GM18858 (cell line): Measurements from ENCODE around the gene TMEM167A.
A peak's percentile ranks its signal among the peaks of the same experiment; 100 is the strongest.

Source experiments
- ATAC-seq: cut with Tn5 transposase; IDR thresholded peaks from one replicate; pipeline ENCODE4 v1.9.1; 2021; ENCODE audit not compliant: unreplicated experiment

Gene TMEM167A

DNA sequence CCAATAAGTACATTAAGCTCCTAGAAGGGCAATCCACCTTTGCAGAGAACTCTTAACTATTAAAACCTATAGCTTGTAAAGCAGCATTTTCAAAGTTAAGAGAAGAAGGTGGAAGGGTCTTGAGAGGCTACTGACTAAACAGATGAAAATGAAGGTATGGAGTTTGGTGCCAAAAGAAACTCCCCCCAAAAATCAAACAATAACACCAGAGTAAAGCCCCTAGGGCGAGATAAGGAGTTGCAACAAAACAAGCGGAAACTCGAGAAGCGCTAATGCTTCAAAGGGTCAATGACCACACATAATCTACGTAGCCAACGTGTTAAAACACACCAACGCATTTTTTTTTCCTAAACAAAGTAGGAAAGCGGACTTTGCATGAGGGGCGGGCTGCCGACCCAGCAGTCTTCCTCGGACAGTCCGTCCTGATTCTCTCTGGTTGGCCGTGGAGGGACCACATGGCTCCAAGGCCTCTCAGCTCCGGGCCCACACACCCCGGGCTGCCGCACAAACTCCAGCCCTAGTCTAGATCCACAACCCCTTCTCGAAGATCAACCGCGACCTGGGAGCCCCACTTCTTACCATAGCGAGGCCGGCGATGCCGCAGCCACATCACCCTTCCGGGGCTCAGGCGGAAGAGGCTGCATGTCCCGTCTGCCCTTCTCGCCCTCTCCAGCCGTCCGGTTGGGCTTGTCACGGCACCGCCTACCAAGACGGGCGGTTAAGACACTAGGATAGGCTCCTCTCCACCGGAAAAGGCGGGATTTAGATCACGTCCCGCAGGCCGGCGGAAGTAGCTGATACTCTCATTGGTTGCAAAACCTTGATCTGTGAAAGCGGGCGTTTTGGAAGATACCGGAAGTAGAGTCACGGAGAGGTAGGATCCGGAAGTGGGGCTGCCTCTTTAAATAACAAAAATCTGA lies at the start of gene TMEM167A, which contains the start of gene XRCC4:
TMEM167A (minus strand) TSS at position 653 of the 920 bp plus-strand sequence; CDS start at position 582, 71 bp downstream.
XRCC4 (plus strand) TSS at position 806 of the 920 bp plus-strand sequence. CDS start 27,373 bp downstream, outside the sequence.
- ATAC-seq: peak; percentile 96

DNA sequence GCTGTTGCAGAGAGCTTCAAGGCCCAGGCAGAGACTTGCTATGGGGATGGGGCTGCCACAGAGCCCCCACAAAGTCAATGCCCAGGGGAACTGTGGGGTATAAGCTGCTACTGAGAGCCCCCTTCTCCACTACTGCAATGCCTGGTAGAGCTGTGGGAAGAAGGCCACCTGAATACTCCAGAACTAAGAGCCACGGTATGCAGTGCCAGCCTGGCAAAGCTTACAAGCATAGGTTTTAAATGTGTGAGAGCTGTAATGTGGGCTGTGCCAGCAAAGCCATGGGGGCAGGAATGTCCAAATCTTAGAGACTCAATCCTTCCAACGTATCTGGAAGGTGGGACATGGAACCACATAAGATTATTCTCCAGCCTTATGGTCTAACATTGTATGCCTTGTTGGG lies 49.3 kb upstream of the TMEM167A start:
- ATAC-seq: no peak

DNA sequence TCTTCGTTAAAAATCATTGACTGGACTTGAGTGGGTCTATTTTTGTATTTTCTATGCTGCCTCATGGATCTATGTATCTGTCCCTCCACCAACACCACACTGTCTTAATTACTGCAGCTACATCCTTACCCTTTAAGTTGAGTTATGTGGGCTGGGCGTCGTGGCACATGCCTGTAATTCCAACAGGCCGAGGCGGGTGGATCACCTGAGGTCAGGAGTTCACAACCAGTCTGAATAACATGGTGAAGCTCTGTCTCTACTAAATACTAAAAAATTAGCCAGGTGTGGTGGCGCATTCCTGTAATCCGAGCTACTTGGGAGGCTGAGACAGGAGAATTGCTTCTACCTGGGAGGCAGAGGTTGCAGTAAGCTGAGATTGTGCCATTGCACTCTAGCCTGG lies 48.4 kb upstream of the TMEM167A start:
- no peak for ATAC-seq

GRCh38 chr5:83124593-83124992 lies 47.4 kb upstream of the TMEM167A start:
- no peak for ATAC-seq

DNA sequence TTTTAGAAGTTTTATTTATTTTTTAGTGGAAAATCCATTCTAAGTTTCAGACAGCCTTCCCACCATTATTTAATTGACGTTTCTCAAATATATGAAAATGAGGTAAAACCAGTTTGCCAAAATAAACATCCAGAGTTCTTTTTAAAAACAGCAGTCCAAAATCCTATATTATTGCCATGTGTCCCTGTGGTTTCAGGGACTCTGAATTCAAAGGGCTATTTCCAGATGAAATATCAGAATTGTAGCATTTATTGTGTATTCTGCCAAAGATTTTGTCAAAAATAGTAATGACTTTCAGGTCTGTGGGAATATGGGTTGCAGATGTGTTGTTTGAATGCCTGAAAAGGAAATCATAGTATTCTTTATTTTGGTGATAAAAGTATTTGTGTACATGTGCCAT lies 41.8 kb upstream of the TMEM167A start:
- ATAC-seq: no peak

DNA sequence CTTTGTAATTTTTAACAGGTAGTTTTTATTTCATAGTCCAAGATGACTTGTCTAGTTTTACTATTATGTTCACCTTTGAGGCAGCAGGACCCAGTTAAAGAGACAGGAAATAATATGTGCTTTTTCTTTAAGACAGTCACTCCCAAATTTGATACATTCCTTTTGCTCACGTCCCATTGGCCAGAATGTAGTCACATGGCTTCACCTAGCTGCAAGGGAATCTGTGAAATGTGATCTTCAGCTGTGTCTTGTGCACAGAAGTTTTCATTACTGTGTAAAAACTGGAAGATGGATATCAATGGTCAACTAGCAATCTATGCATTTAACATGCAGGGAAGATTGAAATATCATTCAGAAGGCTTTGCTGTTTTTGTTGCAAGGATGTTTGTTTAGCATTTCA lies 41.3 kb upstream of the TMEM167A start:
- no peak for ATAC-seq

DNA sequence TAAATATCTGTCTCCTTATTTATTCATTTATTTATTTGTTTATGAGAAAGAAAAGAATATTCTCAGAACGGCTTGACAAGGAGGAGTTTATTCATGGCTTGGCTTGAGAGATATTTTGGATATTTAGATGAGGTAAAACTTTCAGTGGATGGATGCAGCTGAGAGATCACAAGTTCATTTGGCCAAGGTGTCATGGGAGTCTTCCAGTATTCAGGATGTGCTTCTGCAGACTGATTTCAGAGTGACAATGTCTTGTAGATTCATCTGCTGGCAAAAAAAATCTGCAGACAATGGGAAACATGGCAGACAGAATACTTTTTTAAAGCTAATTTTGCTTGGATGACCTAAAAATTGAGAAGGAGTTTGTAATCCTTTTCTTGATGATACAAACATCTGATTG lies 38.6 kb upstream of the TMEM167A start:
- no peak for ATAC-seq

DNA sequence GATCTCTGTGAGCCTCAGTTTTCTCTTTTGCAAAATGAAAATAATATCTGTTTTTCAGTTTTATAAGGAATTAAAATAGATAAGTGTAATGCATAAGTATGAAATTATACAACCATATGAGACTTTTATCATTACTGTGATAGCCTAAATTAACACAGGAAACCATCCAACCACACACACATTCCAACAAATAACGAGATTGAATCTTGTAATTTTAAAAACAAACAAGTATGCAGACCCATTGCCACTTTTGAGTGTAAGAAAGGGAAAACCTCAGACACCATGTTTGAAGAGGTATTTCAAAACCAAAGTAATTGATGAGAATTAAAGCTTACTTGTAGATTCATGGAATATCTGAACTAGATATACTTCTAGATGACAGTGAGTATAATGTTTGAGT lies 32.2 kb upstream of the TMEM167A start:
- no peak for ATAC-seq

GRCh38 chr5:83107692-83108420 lies 30.7 kb upstream of the TMEM167A start:
- no peak for ATAC-seq

GRCh38 chr5:83104021-83104420 lies 26.8 kb upstream of the TMEM167A start:
- ATAC-seq: no peak

GRCh38 chr5:83102364-83102980 lies 25.3 kb upstream of the TMEM167A start:
- ATAC-seq: no peak

- no peak for ATAC-seq
These were observed 24.3 kb upstream of the TMEM167A start for GRCh38 chr5:83101514-83101913.

- no peak for ATAC-seq
These were observed 22.3 kb upstream of the TMEM167A start for GRCh38 chr5:83099445-83099844.

- ATAC-seq: no peak
These were observed 21.8 kb upstream of the TMEM167A start for GRCh38 chr5:83099001-83099400.

DNA sequence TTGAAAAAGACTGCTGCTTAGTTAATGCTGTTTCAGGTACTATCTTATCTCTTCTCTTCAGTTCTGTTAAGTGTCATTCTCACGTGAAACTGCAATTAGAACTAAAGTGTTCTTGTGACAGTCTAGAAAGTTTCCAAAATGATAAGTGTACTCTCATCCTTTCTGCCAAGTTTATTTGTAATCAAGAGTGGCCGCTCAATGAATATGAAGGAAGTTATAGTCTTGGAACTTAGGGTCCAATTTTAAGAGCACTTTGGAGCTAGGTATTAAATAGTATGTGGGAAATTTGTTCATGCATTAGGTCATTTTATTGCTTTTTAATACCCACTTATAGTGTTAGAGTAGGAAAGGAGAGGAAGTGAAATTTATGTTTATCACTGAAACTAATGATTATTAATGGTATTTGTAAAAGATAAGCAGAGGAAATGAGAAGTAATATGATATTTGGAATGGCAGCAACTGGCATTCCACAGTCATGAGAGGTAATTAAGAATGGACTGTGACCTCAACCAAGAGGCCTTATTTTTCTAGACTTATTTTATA lies 20.6 kb upstream of the TMEM167A start:
- no peak for ATAC-seq

DNA sequence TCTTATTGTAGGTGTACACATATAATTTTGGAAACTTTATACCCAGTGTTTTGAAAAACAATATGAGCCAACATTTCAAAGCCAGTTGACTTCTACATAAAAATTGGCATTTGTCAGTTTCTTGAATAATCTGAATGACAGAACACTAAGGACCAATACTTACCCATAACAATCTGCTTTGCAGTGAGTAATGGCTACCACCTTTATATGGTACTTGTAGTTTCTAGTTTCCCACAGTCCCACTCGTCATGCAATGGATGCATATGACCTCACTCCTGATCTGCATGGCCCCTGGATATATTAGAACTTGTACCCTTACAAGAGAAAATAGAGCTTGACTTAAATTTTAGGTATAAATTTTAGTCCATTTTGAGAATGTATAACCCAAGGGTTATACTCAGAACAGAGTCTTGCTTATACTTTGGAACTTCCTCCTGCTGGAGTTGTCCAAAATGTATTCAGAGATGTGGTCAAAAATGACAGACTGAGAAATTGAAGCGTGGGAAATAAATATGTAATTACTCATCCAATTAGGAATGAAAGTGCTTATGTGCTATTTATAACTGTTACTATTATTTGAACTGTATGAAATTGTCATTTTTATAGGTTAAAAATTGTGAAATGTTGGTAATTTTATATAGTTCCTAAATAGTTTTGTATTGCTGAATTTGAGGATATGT lies 19.6 kb upstream of the TMEM167A start:
- no peak for ATAC-seq

DNA sequence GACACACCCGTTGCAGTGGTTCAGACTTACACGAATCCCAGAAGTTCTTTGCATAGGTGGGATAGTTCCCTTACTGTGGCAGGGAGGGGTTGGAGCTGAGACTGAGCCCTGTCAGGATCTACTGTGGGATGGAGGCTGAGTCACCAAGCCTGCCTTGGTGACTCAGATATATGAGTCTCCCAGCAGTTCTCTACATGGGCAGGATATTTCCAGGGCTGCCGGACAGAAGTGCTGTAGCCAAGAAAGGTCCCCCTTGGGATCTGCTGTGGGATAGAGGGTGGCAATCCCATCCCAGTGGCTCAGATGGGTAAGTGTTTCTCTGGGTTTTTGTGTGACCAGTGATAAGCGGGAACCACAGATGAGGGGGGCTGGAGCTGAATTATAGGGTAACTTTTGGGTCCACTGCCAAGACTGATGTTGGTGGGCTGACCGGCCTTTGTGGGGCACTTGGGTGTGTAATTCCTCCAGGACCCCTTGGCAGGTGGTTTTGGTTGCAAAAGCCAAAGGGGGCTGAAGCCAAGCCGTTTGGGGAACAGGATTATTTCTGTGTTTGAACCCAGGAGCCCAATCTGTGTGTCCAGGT lies 18.9 kb upstream of the TMEM167A start:
- no peak for ATAC-seq

DNA sequence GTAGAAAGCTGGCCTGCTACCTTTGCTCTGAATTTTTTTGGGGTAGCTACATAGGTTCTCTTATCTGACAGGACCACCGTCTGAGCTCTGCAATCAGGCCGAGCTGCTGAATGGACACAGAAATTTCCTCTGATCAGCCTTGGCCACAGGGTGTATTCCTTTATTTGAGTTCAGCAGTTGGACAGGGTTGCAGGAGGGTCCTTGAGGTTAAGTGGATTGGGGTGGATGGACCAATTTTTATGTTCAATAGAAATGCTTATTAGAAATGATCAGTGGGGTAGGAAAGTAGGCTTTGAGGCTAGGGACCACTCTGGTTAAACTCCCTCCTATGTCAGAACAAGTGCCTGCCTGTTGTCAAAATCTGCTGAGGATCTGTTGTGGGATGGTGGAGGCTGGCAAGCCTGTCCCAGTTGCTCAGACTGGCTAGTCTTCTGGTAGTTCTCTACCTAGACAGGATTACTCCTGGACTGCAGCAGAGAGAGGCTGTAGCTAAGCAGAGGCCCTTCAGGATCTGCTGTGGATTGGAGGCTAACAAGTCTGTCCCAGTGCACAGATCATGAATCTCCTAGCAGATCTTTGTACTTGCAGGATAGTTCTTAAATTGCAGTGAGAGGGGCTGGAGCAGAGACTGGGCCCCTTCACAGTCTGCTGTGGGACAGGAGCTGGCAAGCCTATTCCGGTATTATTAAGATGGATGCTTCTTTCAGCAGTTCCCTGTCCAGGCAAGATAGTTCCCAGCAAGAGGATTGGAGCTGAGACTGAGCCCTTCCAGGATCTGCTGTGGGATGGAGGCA lies 18.2 kb upstream of the TMEM167A start:
- ATAC-seq: no peak

GRCh38 chr5:83093692-83094091 lies 16.5 kb upstream of the TMEM167A start:
- ATAC-seq: no peak

- ATAC-seq: no peak
These were observed 15.4 kb upstream of the TMEM167A start for GRCh38 chr5:83092619-83093018.
